ENCODE measurements around the gene NAALADL2. TPM values are rescaled to one million over a fixed set of nuclear protein-coding genes. Genes with fewer than 3 reads are reported as not detected.

The NAALADL2 gene
- total RNA-seq, 4 donors from 2014 or later: 7.0 to 34.7 (median 18.4) TPM

DNA sequence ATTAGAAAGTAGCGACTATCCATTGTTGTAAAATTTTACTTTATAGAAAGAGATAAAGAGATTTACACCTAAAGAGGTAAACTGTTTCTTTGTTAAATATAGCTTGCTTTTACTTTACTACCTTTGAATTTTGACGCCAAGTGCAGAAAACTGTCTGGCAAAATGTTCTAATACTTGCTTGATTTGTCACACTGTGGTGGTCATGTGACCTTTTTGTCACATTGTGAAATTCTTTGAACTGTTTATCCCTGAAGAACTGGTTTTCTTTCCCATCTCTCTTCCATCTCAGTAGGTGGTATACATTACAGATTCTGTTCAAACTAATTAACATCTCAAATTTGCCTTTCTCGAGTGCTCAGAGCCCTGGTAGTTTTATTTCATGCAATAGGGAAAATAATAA lies 327.4 kb downstream of the NAALADL2 start:
- Histone ChIP-seq H3K9me3 (no peaks in the 10 kb centered on the region), H3K36me3 (no peaks in the 10 kb centered on the region), H3K4me1 (no peaks in the 10 kb centered on the region), H3K4me3 (no peak overlapping the region), H3K27me3 (no peaks in the 10 kb centered on the region), H3K27ac (no peak overlapping the region)
- TF ChIP-seq, protein P1, sequence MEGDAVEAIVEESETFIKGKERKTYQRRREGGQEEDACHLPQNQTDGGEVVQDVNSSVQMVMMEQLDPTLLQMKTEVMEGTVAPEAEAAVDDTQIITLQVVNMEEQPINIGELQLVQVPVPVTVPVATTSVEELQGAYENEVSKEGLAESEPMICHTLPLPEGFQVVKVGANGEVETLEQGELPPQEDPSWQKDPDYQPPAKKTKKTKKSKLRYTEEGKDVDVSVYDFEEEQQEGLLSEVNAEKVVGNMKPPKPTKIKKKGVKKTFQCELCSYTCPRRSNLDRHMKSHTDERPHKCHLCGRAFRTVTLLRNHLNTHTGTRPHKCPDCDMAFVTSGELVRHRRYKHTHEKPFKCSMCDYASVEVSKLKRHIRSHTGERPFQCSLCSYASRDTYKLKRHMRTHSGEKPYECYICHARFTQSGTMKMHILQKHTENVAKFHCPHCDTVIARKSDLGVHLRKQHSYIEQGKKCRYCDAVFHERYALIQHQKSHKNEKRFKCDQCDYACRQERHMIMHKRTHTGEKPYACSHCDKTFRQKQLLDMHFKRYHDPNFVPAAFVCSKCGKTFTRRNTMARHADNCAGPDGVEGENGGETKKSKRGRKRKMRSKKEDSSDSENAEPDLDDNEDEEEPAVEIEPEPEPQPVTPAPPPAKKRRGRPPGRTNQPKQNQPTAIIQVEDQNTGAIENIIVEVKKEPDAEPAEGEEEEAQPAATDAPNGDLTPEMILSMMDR (IDR thresholded peaks at IDR 0.05): no peak
- TF ChIP-seq POLR2A (IDR thresholded peaks at IDR 0.05): no peak
- no peak for DNase-seq

DNA sequence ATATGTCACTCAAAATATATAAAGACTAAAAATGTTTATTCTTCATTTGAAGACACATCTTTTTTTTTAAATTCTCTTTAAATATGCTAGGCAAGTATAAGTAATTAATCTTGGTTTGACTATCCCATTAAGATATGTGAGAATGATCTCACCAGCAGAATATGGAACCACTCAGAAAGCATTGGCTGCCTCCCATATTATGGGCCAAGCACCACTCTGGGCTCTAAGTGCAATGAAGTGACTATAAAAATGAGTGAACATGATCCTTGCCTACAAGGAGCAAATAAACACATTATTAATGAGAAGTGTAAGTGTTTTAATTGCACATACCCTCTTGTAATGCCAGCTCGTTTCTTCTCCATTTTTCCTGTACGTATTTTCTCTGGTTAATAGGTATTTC lies 328.5 kb downstream of the NAALADL2 start:
- Histone ChIP-seq H3K4me3 (no peak overlapping the region), H3K27me3 (no peaks in the 10 kb centered on the region), H3K4me1 (no peaks in the 10 kb centered on the region), H3K9me3 (no peaks in the 10 kb centered on the region), H3K27ac (no peak overlapping the region), H3K36me3 (no peaks in the 10 kb centered on the region)
- TF ChIP-seq, protein P1 (IDR thresholded peaks at IDR 0.05): no peak
- TF ChIP-seq POLR2A (IDR thresholded peaks at IDR 0.05): no peak
- DNase-seq: no peak

DNA sequence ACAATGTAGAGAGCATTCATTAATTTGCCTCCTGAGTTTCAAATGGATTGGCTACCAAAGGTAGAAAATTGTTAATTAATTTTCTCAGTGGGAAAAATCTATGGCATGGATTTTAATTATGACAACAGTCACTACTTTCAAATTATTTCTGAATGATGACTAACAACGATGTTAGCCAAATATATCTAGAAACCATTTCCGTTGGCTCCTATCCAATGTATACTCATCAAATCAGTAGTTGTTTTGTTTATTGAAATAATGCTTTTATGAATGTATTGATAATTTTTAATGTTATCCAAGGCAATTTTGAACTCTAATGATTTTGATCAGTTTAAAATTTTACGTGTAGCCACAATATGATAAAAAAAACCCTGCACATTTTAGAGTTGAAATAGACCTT lies 333.4 kb downstream of the NAALADL2 start:
- DNase-seq: no peak
- H3K27me3 ChIP-seq: no peaks in the 10 kb centered on the region
- no peaks in the 10 kb centered on the region for H3K4me1 ChIP-seq
- TF ChIP-seq, protein P1 (IDR thresholded peaks at IDR 0.05): no peak
- no peak for TF ChIP-seq POLR2A (IDR thresholded peaks at IDR 0.05)
- H3K36me3 ChIP-seq: no peaks in the 10 kb centered on the region
- no peak overlapping the region for H3K4me3 ChIP-seq
- H3K9me3 ChIP-seq: no peaks in the 10 kb centered on the region
- H3K27ac ChIP-seq: no peak overlapping the region

DNA sequence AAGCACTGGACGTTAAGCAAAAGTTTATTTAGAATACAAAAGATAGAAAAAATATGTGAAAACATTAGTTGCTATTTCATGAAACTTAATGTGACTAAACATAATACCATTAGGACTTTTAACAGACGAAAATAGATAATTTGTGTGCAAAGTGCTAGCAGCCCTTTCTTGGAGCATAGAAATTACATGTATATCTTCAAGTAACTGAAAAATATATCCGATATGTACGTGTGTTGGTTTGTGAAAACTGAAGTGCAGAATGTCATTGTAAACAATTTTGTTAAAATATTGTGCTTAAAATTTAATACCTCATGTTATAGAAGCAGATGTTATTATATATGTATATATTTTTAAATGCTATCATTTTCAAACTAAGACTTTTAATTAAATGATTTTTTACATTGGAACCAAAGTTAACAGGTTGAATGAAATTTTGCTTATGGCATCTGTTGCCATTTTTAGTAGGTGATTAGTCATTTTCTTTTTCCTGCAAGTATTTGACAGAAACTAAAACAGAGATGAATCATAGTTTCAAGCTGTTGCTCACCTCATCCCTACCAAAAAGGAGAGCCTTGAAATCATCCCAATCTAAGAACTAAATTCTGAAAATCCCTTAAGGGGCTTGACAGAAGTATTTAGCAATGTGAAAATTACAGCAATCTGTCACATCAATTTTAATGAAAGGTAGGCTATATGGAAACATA lies 334.8 kb downstream of the NAALADL2 start:
- Histone ChIP-seq H3K9me3 (no peaks in the 10 kb centered on the region), H3K27ac (no peak overlapping the region), H3K27me3 (no peaks in the 10 kb centered on the region), H3K4me3 (no peak overlapping the region), H3K36me3 (no peaks in the 10 kb centered on the region), H3K4me1 (no peaks in the 10 kb centered on the region)
- DNase-seq: no peak
- TF ChIP-seq, protein P1 (IDR thresholded peaks at IDR 0.05): no peak
- no peak for TF ChIP-seq POLR2A (IDR thresholded peaks at IDR 0.05)

DNA sequence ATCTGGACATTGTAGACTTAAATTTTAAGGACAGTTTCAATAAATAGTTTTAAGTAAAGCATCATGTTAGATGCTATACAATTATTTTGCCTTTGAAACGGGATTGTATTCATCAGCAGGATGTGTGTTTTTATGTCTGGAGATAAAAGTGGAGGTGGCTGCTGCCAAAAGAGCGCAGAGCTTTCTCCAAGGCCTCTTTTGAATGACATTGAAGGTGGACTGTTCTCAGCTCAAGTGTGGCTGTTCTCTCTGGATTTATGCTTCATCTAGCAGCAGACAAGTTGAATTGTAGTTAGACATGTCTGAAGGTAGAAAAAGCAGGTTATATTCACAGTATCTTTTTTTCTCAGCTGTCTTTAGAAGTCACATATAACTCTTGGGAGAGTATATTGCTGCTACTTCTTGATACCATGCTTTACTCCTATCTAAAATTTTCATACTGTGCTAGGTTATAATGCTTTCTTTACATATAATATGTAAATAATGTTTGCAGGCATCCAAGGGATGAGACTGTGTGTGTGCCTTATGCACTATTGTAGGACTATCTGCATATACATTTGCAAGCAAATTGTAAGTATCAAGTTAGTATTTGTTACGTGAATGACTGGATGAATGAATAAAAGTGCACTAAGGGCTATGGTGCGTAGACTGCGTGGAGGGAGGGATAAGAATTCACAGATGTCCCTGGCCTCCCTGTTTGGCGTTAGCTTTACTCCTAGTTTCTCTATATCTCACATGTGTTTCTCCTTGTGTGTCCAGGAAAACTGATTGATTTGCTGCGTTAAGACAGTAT lies 340.1 kb downstream of the NAALADL2 start:
- no peaks in the 10 kb centered on the region for H3K36me3 ChIP-seq
- DNase-seq: no peak
- H3K27ac ChIP-seq: no peak overlapping the region

More for the DNA sequence above, 340.1 kb downstream of the NAALADL2 start:
- TF ChIP-seq POLR2A (IDR thresholded peaks at IDR 0.05): no peak
- TF ChIP-seq, protein P1 (IDR thresholded peaks at IDR 0.05): no peak
- H3K4me1 ChIP-seq: no peaks in the 10 kb centered on the region
- no peaks in the 10 kb centered on the region for H3K9me3 ChIP-seq
- H3K4me3 ChIP-seq: no peak overlapping the region
- no peaks in the 10 kb centered on the region for H3K27me3 ChIP-seq
